ENCODE data around the gene AP4M1. TPM values are rescaled to one million over a fixed set of nuclear protein-coding genes. Genes with fewer than 3 reads are reported as not detected.

AP4M1 gene
- polyA plus RNA-seq, 1 donor from 2014 or later = 100 TPM

DNA sequence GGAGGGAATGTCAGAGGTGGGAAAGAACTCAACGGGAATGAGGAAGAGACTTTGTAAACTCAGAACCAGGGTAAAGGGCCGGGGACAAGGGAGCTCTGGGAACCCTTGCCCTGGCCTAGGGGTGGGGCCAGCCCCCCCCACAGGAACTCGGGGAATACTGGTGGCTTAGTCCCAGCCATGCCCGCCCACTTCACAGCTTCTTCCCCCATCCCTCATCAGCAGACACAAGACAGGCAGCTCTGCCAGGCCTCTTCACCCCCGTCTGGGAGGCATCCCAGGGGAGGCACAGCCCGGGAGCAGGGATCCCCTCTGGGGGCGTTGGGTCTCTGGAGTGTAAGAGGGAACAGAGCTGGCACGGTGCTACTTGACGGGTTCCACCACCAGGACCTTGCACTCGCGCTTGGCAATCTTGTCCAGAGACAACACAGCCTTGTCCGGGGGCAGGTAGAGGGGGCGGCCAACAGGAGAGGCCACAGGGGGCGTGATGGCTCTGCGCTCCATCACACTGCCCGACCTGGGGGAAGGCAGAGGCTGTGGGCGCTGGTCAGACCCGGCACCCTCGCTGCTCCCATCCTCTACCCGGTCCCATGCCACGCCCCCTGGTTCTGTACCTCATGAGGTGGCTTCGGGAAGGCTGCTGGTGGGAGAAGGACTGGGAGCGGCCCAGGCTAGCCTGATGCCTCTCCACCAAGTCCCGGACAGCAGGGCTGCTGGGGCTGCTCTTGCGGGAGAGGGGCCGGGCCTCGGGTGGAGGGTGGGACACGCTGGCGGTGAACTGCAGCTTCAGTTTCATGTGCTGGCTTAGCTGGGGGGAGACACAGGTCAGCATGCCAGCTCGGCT lies 53.4 kb downstream of the AP4M1 start:
- Histone ChIP-seq H3K36me3 (ENCODE audit: insufficient read depth, low read length) (no peaks in the 10 kb centered on the region), H3K27me3 (ENCODE audit: insufficient read depth, low read depth, low read length) (no peaks in the 10 kb centered on the region), H2AFZ (ENCODE audit: low read depth, low read length) (no peak overlapping the region), H3K9me3 (ENCODE audit: low read length) (no peaks in the 10 kb centered on the region), H3K9me2 (ENCODE audit: insufficient read depth, low read length) (no peaks in the 10 kb centered on the region), H3K4me3 (ENCODE audit: low read length) (no peak overlapping the region), H3K27ac (ENCODE audit: low read length) (no peak overlapping the region), H3K4me2 (ENCODE audit: low read length) (no peak overlapping the region), H3F3A (ENCODE audit: insufficient read depth, low read length, poor library complexity, severe bottlenecking) (no peaks in the 10 kb centered on the region), H3K9ac (ENCODE audit: low read length) (no peak overlapping the region), H3K79me2 (replicated peaks; ENCODE audit: insufficient read depth, low read length) (peaks cover 5% of the 10 kb centered on the region), H4K20me1 (ENCODE audit: insufficient read depth) (no peaks in the 10 kb centered on the region)
- TF ChIP-seq SMC3 (conservative IDR thresholded peaks at IDR 0.05; ENCODE audit: poor library complexity) (no peak), EZH2 (IDR thresholded peaks at IDR 0.05; ENCODE audit: borderline replicate concordance, insufficient read depth, low read length, poor library complexity, severe bottlenecking) (no peak), EP300 (conservative IDR thresholded peaks at IDR 0.05; ENCODE audit: poor library complexity, severe bottlenecking) (no peak), RAD21 (conservative IDR thresholded peaks at IDR 0.05) (no peak), POLR2AphosphoS5 (IDR thresholded peaks at IDR 0.05) (no peak), MXI1 (conservative IDR thresholded peaks at IDR 0.05; ENCODE audit: poor library complexity, severe bottlenecking) (no peak), TAF1 (IDR thresholded peaks at IDR 0.05; ENCODE audit: low read depth) (no peak)
- TF ChIP-seq, protein P1, sequence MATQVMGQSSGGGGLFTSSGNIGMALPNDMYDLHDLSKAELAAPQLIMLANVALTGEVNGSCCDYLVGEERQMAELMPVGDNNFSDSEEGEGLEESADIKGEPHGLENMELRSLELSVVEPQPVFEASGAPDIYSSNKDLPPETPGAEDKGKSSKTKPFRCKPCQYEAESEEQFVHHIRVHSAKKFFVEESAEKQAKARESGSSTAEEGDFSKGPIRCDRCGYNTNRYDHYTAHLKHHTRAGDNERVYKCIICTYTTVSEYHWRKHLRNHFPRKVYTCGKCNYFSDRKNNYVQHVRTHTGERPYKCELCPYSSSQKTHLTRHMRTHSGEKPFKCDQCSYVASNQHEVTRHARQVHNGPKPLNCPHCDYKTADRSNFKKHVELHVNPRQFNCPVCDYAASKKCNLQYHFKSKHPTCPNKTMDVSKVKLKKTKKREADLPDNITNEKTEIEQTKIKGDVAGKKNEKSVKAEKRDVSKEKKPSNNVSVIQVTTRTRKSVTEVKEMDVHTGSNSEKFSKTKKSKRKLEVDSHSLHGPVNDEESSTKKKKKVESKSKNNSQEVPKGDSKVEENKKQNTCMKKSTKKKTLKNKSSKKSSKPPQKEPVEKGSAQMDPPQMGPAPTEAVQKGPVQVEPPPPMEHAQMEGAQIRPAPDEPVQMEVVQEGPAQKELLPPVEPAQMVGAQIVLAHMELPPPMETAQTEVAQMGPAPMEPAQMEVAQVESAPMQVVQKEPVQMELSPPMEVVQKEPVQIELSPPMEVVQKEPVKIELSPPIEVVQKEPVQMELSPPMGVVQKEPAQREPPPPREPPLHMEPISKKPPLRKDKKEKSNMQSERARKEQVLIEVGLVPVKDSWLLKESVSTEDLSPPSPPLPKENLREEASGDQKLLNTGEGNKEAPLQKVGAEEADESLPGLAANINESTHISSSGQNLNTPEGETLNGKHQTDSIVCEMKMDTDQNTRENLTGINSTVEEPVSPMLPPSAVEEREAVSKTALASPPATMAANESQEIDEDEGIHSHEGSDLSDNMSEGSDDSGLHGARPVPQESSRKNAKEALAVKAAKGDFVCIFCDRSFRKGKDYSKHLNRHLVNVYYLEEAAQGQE (IDR thresholded peaks at IDR 0.05; ENCODE audit: borderline replicate concordance) = no peak
- TF ChIP-seq, protein P2, sequence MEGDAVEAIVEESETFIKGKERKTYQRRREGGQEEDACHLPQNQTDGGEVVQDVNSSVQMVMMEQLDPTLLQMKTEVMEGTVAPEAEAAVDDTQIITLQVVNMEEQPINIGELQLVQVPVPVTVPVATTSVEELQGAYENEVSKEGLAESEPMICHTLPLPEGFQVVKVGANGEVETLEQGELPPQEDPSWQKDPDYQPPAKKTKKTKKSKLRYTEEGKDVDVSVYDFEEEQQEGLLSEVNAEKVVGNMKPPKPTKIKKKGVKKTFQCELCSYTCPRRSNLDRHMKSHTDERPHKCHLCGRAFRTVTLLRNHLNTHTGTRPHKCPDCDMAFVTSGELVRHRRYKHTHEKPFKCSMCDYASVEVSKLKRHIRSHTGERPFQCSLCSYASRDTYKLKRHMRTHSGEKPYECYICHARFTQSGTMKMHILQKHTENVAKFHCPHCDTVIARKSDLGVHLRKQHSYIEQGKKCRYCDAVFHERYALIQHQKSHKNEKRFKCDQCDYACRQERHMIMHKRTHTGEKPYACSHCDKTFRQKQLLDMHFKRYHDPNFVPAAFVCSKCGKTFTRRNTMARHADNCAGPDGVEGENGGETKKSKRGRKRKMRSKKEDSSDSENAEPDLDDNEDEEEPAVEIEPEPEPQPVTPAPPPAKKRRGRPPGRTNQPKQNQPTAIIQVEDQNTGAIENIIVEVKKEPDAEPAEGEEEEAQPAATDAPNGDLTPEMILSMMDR (IDR thresholded peaks at IDR 0.05; ENCODE audit: poor library complexity, severe bottlenecking) = no peak

DNA sequence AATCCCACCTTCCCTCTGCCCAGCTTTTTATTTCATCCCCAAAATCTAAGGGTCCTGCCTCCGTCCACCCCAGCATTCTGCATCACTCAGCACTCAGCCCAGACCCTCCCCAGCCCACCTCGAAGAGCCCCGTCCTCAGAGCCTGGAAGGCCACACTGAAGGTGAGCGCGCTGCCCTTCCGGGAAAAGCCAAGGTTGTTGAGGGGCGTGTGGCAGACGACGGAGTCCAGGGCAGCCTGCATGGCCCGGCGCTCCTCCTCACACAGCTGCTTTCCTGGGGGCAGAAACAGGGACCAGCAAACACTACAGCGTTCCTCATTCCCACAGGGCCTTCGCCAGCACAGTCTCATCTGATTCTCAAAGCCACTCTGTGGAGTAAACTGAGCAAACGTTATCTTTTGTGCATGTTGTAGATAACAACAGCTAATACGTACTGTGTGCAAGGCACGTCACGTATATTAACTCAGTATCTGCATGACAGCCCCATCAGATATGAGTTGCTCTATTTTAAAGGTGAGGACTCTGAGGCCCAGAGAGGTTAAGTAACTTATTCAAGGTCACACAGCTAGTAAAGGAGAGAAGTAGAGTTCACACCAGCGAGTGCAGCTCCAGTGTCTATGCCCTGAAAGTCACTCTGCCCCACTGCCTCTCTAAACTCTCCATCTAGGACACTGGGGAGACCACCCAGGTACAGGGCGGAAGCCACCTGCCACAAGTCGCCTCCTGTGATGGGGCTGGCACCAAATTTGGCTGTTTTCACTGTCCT lies 54.3 kb downstream of the AP4M1 start:
- no peak overlapping the region for H3K27ac ChIP-seq (ENCODE audit: low read length)

More for the DNA sequence above, 54.3 kb downstream of the AP4M1 start:
- no peak overlapping the region for H3K4me3 ChIP-seq (ENCODE audit: low read length)
- H3K79me2 ChIP-seq (replicated peaks; ENCODE audit: insufficient read depth, low read length) = no peaks in the 10 kb centered on the region
- no peaks in the 10 kb centered on the region for H3K9me2 ChIP-seq (ENCODE audit: insufficient read depth, low read length)
- no peak overlapping the region for H3K9ac ChIP-seq (ENCODE audit: low read length)
- no peaks in the 10 kb centered on the region for H3K36me3 ChIP-seq (ENCODE audit: insufficient read depth, low read length)
- no peaks in the 10 kb centered on the region for H4K20me1 ChIP-seq (ENCODE audit: insufficient read depth)
- H3K4me2 ChIP-seq (ENCODE audit: low read length) = no peak overlapping the region
- TF ChIP-seq RAD21 (conservative IDR thresholded peaks at IDR 0.05) (no peak), EZH2 (IDR thresholded peaks at IDR 0.05; ENCODE audit: borderline replicate concordance, insufficient read depth, low read length, poor library complexity, severe bottlenecking) (no peak), EP300 (conservative IDR thresholded peaks at IDR 0.05; ENCODE audit: poor library complexity, severe bottlenecking) (no peak), SMC3 (conservative IDR thresholded peaks at IDR 0.05; ENCODE audit: poor library complexity) (no peak), MXI1 (conservative IDR thresholded peaks at IDR 0.05; ENCODE audit: poor library complexity, severe bottlenecking) (no peak)
- TF ChIP-seq, protein P1 (IDR thresholded peaks at IDR 0.05; ENCODE audit: borderline replicate concordance) = no peak
- TF ChIP-seq, protein P2 (IDR thresholded peaks at IDR 0.05; ENCODE audit: poor library complexity, severe bottlenecking) = no peak
- no peaks in the 10 kb centered on the region for H3F3A ChIP-seq (ENCODE audit: insufficient read depth, low read length, poor library complexity, severe bottlenecking)
- H3K9me3 ChIP-seq (ENCODE audit: low read length) = no peaks in the 10 kb centered on the region
- H2AFZ ChIP-seq (ENCODE audit: low read depth, low read length) = no peak overlapping the region
- no peaks in the 10 kb centered on the region for H3K27me3 ChIP-seq (ENCODE audit: insufficient read depth, low read depth, low read length)
